ENCODE data around the gene NUMA1.

Gene NUMA1

DNA sequence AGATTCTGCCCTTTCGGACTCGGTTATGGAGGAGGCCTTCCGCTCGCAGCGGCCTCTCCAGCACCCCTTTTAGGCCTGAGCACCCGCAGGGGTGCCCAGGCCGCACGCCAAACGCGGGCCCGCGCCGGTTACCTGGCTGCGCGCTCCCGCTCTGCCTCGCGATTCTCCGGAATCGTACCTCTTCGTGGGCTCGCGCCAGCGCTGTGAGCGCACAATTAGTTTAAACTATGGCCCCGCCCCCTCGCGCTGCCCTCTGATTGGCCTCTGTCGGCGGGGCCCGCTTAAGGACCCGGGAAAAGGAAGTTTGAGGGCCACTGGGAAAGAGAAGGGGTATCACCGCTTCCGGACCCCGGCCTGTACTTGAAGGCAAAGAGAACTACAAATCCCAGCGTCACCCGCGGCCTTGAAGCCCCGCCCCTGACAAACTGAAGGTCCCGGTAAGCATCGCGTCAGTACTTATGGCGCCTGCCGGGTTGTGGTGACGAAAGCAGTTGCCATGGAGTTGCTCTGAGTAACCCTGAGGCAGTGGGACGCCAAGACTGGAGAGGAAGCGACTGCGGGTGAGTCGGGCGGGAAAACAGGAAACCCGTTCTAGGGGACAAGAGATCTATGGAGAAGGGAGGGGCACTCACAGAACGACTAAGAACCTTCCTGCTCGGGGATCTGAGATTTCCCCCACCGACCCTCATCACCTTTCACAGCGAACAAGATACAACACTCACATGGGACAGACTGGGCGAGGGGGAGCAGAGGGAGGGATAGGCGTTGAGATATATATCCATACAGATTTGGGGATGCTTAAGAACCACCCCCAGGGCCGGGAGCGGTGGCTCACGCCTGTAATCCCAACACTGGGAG, at the start of gene NUMA1, which contains the start of gene LRRC51:
Gene NUMA1, minus strand, starts transcription at position 217 of the 858 bp plus-strand sequence. CDS start 44,599 bp downstream, outside the sequence.
Gene LRRC51, plus strand, starts transcription at position 525 of the 858 bp plus-strand sequence. CDS start 8,234 bp downstream, outside the sequence.
- ATAC-seq (ENCODE audit: low read depth) = peak; percentile 93
- Histone ChIP-seq H3K4me1 (ENCODE audit: insufficient read depth, poor library complexity, severe bottlenecking) (peaks cover 25% of the 10 kb centered on the region), H3K27ac (ENCODE audit: poor library complexity, severe bottlenecking) (peak within 1 kb of the TSS; percentile 68), H3K4me3 (ENCODE audit: severe bottlenecking) (peak within 1 kb of the TSS; percentile 56), H3K36me3 (ENCODE audit: low read depth) (peaks cover 17% of the 10 kb centered on the region), H3K9me3 (ENCODE audit: severe bottlenecking) (no peaks in the 10 kb centered on the region), H3K27me3 (ENCODE audit: insufficient read depth, poor library complexity, severe bottlenecking) (no peaks in the 10 kb centered on the region)
- no peak for TF ChIP-seq CTCF (IDR thresholded peaks at IDR 0.05; ENCODE audit: poor library complexity, severe bottlenecking)
- peak; percentile 99 for DNase-seq (ENCODE audit: low spot score)

DNA sequence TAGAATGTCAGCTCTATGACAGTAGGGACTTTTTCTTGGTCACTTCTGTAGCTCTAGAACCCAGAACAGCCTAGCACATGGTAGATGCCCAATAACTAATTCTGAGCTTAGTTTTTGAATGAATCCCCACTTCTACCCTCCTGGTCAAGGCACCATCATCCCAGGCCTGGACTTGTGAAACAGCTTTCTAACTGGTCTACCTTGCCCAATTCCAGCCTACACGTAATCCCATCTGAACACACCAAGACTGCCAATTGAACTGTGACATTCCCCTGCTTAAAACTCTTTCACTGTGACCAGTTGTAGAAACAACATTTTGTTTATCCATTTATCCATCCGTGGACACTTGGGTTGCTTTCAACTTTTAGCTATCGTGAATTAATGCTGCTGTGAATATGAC, 49.0 kb upstream of the NUMA1 start:
- no peaks in the 10 kb centered on the region for H3K4me1 ChIP-seq (ENCODE audit: insufficient read depth, poor library complexity, severe bottlenecking)
- no peak for ATAC-seq (ENCODE audit: low read depth)
- no peak for DNase-seq (ENCODE audit: low spot score)
- no peak overlapping the region for H3K4me3 ChIP-seq (ENCODE audit: severe bottlenecking)
- no peak for TF ChIP-seq CTCF (IDR thresholded peaks at IDR 0.05; ENCODE audit: poor library complexity, severe bottlenecking)
- H3K27ac ChIP-seq (ENCODE audit: poor library complexity, severe bottlenecking) = no peak overlapping the region
- no peaks in the 10 kb centered on the region for H3K9me3 ChIP-seq (ENCODE audit: severe bottlenecking)
- no peaks in the 10 kb centered on the region; the same call in 1 of the 2 replicates for H3K36me3 ChIP-seq (ENCODE audit: low read depth)
- no peaks in the 10 kb centered on the region for H3K27me3 ChIP-seq (ENCODE audit: insufficient read depth, poor library complexity, severe bottlenecking)

- no peaks in the 10 kb centered on the region for H3K27me3 ChIP-seq (ENCODE audit: insufficient read depth, poor library complexity, severe bottlenecking)
- H3K4me1 ChIP-seq (ENCODE audit: insufficient read depth, poor library complexity, severe bottlenecking) = no peaks in the 10 kb centered on the region
- DNase-seq (ENCODE audit: low spot score) = no peak
- no peak for ATAC-seq (ENCODE audit: low read depth)
- no peaks in the 10 kb centered on the region for H3K9me3 ChIP-seq (ENCODE audit: severe bottlenecking)
- H3K36me3 ChIP-seq (ENCODE audit: low read depth) = no peaks in the 10 kb centered on the region; the same call in 1 of the 2 replicates
- H3K27ac ChIP-seq (ENCODE audit: poor library complexity, severe bottlenecking) = no peak overlapping the region
- no peak for TF ChIP-seq CTCF (IDR thresholded peaks at IDR 0.05; ENCODE audit: poor library complexity, severe bottlenecking)
- H3K4me3 ChIP-seq (ENCODE audit: severe bottlenecking) = no peak overlapping the region
Measured at GRCh38 chr11:72127923-72128322, 47.6 kb upstream of the NUMA1 start.

GRCh38 chr11:72125956-72126355, 45.6 kb upstream of the NUMA1 start:
- DNase-seq (ENCODE audit: low spot score) (no peak), ATAC-seq (ENCODE audit: low read depth) (no peak)
- H3K9me3 ChIP-seq (ENCODE audit: severe bottlenecking) = no peaks in the 10 kb centered on the region
- no peak for TF ChIP-seq CTCF (IDR thresholded peaks at IDR 0.05; ENCODE audit: poor library complexity, severe bottlenecking)
- H3K36me3 ChIP-seq (ENCODE audit: low read depth) = no peaks in the 10 kb centered on the region; the same call in 1 of the 2 replicates
- H3K27me3 ChIP-seq (ENCODE audit: insufficient read depth, poor library complexity, severe bottlenecking) = no peaks in the 10 kb centered on the region
- no peak overlapping the region for H3K27ac ChIP-seq (ENCODE audit: poor library complexity, severe bottlenecking)
- H3K4me3 ChIP-seq (ENCODE audit: severe bottlenecking) = no peak overlapping the region
- no peaks in the 10 kb centered on the region for H3K4me1 ChIP-seq (ENCODE audit: insufficient read depth, poor library complexity, severe bottlenecking)

GRCh38 chr11:72124046-72124445, 43.7 kb upstream of the NUMA1 start:
- Histone ChIP-seq H3K4me1 (ENCODE audit: insufficient read depth, poor library complexity, severe bottlenecking) (no peaks in the 10 kb centered on the region), H3K36me3 (ENCODE audit: low read depth) (no peaks in the 10 kb centered on the region; the same call in 1 of the 2 replicates), H3K4me3 (ENCODE audit: severe bottlenecking) (no peak overlapping the region), H3K27me3 (ENCODE audit: insufficient read depth, poor library complexity, severe bottlenecking) (no peaks in the 10 kb centered on the region), H3K9me3 (ENCODE audit: severe bottlenecking) (no peaks in the 10 kb centered on the region), H3K27ac (ENCODE audit: poor library complexity, severe bottlenecking) (no peak overlapping the region)
- no peak for ATAC-seq (ENCODE audit: low read depth)
- DNase-seq (ENCODE audit: low spot score) = no peak
- TF ChIP-seq CTCF (IDR thresholded peaks at IDR 0.05; ENCODE audit: poor library complexity, severe bottlenecking) = no peak
